SK-N-SH treated with all-trans-retinoic acid at 6 μM for 48 hours (cell line): ENCODE data around the gene BRD7.

ENCODE experiments used
- ATAC-seq: fragments of 200-7000 bp; cut with Tn5 transposase; 3 replicates; pipeline ENCODE4 v1.9.1; 2020; ENCODE audit warnings: mild to moderate bottlenecking, moderate library complexity
- ARNTL ChIP-seq: fragments of 450-650 bp; formaldehyde crosslinking; IDR thresholded peaks from 2 replicates; pipeline ENCODE4 v1.5.0; 2020; ENCODE audit warnings: low read depth, mild to moderate bottlenecking, moderate library complexity, borderline replicate concordance
- BACH2 ChIP-seq: fragments of 250-450 bp; sonication (Bioruptor Pico); IDR thresholded peaks from 2 replicates; pipeline ENCODE4 v1.9.0; 2021; ENCODE audit warnings: mild to moderate bottlenecking, borderline replicate concordance
- CSDC2 ChIP-seq: fragments of 250-450 bp; sonication (Bioruptor Pico); IDR thresholded peaks from 2 replicates; pipeline ENCODE4 v1.5.0; 2020; ENCODE audit warnings: mild to moderate bottlenecking, moderate library complexity
- CSRNP3 ChIP-seq: fragments of 250-450 bp; sonication (Bioruptor Pico); IDR thresholded peaks from 2 replicates; pipeline ENCODE4 v1.5.1; 2021; ENCODE audit warnings: mild to moderate bottlenecking, moderate library complexity
- ESRRG ChIP-seq: fragments of 250-450 bp; sonication (Bioruptor Pico); IDR thresholded peaks from 2 replicates; pipeline ENCODE4 v1.6.1; 2021; ENCODE audit warnings: mild to moderate bottlenecking
- GLIS3 ChIP-seq: fragments of 250-450 bp; sonication (Bioruptor Pico); IDR thresholded peaks from 2 replicates; pipeline ENCODE4 v1.5.0; 2020; ENCODE audit warnings: mild to moderate bottlenecking, moderate library complexity
- ISL1 ChIP-seq: fragments of 250-450 bp; sonication (Bioruptor Pico); IDR thresholded peaks from 2 replicates; pipeline ENCODE4 v2.1.2; 2022; ENCODE audit warnings: mild to moderate bottlenecking, moderate library complexity
- PATZ1 ChIP-seq: fragments of 250-450 bp; sonication (Bioruptor Pico); IDR thresholded peaks from 2 replicates; pipeline ENCODE4 v1.8.0; 2020; ENCODE audit warnings: mild to moderate bottlenecking, moderate library complexity, borderline replicate concordance
- PPARA ChIP-seq: fragments of 250-450 bp; sonication (Bioruptor Pico); IDR thresholded peaks from 2 replicates; pipeline ENCODE4 v1.5.0; 2020; ENCODE audit warnings: mild to moderate bottlenecking, borderline replicate concordance
- RARB ChIP-seq: fragments of 250-450 bp; sonication (Bioruptor Pico); IDR thresholded peaks from 2 replicates; pipeline ENCODE4 v1.8.0; 2021; ENCODE audit warnings: mild to moderate bottlenecking, moderate library complexity
- SNAI2 ChIP-seq: fragments of 250-450 bp; sonication (Bioruptor Pico); IDR thresholded peaks from 2 replicates; pipeline ENCODE4 v1.5.0; 2020; ENCODE audit warnings: mild to moderate bottlenecking, moderate library complexity
- TCF4 ChIP-seq: fragments of 250-450 bp; sonication (Bioruptor Pico); IDR thresholded peaks from 2 replicates; pipeline ENCODE4 v1.8.0; 2021; ENCODE audit warnings: mild to moderate bottlenecking, moderate library complexity, borderline replicate concordance
- TOX ChIP-seq: fragments of 250-450 bp; sonication (Bioruptor Pico); IDR thresholded peaks from 2 replicates; pipeline ENCODE4 v1.8.0; 2021; ENCODE audit warnings: mild to moderate bottlenecking, moderate library complexity, borderline replicate concordance
- TSHZ2 ChIP-seq: fragments of 250-450 bp; sonication (Bioruptor Pico); IDR thresholded peaks from 2 replicates; pipeline ENCODE4 v1.5.0; 2020; ENCODE audit warnings: mild to moderate bottlenecking, moderate library complexity
- ZC3H10 ChIP-seq: fragments of 250-450 bp; sonication (Bioruptor Pico); IDR thresholded peaks from 2 replicates; pipeline ENCODE4 v1.5.1; 2021; ENCODE audit warnings: mild to moderate bottlenecking, moderate library complexity
- ZFP30 ChIP-seq: fragments of 450-650 bp; formaldehyde crosslinking; IDR thresholded peaks from 2 replicates; pipeline ENCODE4 v1.5.0; 2022; ENCODE audit warnings: mild to moderate bottlenecking, moderate library complexity
- ZNF565 ChIP-seq: fragments of 450-650 bp; formaldehyde crosslinking; conservative IDR thresholded peaks from 2 replicates; pipeline ENCODE4 v1.5.0; 2020; ENCODE audit warnings: low read depth, mild to moderate bottlenecking, moderate library complexity
- ZNF70 ChIP-seq: fragments of 450-650 bp; formaldehyde crosslinking; IDR thresholded peaks from 2 replicates; pipeline ENCODE4 v1.5.0; 2020; ENCODE audit warnings: mild to moderate bottlenecking, moderate library complexity
- ZNF8 ChIP-seq: fragments of 450-650 bp; formaldehyde crosslinking; IDR thresholded peaks from 2 replicates; pipeline ENCODE4 v1.5.0; 2020; ENCODE audit warnings: mild to moderate bottlenecking, moderate library complexity
- TF ChIP-seq, protein P1 (sequence below): fragments of 250-450 bp; sonication (Bioruptor Pico); IDR thresholded peaks from 2 replicates; pipeline ENCODE4 v1.5.1; 2020; ENCODE audit warnings: low read depth, mild to moderate bottlenecking, moderate library complexity
- TF ChIP-seq, protein P2 (sequence below): fragments of 250-450 bp; sonication (Bioruptor Pico); IDR thresholded peaks from 2 replicates; pipeline ENCODE4 v1.8.0; 2021; ENCODE audit warnings: low read depth, mild to moderate bottlenecking, moderate library complexity, borderline replicate concordance

The BRD7 gene

GRCh38 chr16:50338371-50339231, 30.2 kb downstream of the BRD7 start:
- ATAC-seq, result no peak
- TF ChIP-seq TCF4 (CRISPR knock-in tag) (no peak), ZNF565 (CRISPR knock-in tag) (no peak), SNAI2 (no peak), GLIS3 (CRISPR knock-in tag) (no peak), ARNTL (no peak), ISL1 (no peak), TSHZ2 (CRISPR knock-in tag) (no peak), PPARA (no peak), ZFP30 (CRISPR knock-in tag) (no peak), ZNF70 (CRISPR knock-in tag) (no peak), CSDC2 (CRISPR knock-in tag) (no peak), BACH2 (CRISPR knock-in tag) (no peak), CSRNP3 (CRISPR knock-in tag) (no peak), TOX (no peak), ZNF8 (CRISPR knock-in tag) (no peak), ZC3H10 (no peak)
- TF ChIP-seq, protein P1, sequence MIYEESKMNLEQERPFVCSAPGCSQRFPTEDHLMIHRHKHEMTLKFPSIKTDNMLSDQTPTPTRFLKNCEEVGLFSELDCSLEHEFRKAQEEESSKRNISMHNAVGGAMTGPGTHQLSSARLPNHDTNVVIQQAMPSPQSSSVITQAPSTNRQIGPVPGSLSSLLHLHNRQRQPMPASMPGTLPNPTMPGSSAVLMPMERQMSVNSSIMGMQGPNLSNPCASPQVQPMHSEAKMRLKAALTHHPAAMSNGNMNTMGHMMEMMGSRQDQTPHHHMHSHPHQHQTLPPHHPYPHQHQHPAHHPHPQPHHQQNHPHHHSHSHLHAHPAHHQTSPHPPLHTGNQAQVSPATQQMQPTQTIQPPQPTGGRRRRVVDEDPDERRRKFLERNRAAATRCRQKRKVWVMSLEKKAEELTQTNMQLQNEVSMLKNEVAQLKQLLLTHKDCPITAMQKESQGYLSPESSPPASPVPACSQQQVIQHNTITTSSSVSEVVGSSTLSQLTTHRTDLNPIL, result no peak
- TF ChIP-seq, protein P2, sequence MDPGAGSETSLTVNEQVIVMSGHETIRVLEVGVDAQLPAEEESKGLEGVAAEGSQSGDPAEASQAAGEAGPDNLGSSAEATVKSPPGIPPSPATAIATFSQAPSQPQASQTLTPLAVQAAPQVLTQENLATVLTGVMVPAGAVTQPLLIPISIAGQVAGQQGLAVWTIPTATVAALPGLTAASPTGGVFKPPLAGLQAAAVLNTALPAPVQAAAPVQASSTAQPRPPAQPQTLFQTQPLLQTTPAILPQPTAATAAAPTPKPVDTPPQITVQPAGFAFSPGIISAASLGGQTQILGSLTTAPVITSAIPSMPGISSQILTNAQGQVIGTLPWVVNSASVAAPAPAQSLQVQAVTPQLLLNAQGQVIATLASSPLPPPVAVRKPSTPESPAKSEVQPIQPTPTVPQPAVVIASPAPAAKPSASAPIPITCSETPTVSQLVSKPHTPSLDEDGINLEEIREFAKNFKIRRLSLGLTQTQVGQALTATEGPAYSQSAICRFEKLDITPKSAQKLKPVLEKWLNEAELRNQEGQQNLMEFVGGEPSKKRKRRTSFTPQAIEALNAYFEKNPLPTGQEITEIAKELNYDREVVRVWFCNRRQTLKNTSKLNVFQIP (CRISPR knock-in tag), result no peak
- TF ChIP-seq, all 23 proteins: peak for 0

DNA sequence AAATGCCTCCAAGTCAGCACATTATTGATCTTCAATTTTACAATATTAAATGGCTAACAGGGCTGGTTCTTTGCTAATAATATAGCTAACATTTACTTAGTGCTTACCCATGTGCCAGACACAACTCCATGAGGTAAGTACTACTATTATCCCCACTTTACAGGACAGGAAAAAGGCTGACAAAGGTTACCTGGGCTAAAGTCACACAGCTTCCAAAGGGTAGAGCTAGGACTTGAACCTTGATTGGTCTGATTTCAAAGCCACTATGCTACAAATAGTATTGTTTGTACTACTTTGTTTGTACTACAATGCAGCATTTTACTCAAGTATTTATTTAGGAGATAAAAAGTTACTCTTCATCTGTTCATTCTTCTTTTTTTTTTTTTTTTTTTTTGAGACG, 31.9 kb downstream of the BRD7 start:
- ATAC-seq, result no peak
- TF ChIP-seq ISL1 (no peak), ZNF8 (CRISPR knock-in tag) (no peak), ESRRG (CRISPR knock-in tag) (no peak), PATZ1 (no peak), CSDC2 (CRISPR knock-in tag) (no peak), ZFP30 (CRISPR knock-in tag) (no peak), SNAI2 (no peak), TCF4 (CRISPR knock-in tag) (no peak), TOX (no peak), BACH2 (CRISPR knock-in tag) (no peak), RARB (CRISPR knock-in tag) (no peak)
- TF ChIP-seq, protein P2 (CRISPR knock-in tag), result no peak
- TF ChIP-seq, protein P1, result no peak
